NB4 (cell line): ENCODE data around the gene LAMTOR5.

Experiments
- POLR2A ChIP-seq: IDR thresholded peaks from 2 replicates; pipeline ENCODE4 v1.6.1; 2011; ENCODE audit warnings: mild to moderate bottlenecking; ENCODE audit not compliant: insufficient read length; ENCODE audit errors: extremely low read depth
- TF ChIP-seq, protein P1 (sequence below): IDR thresholded peaks from one replicate; pipeline ENCODE4 v1.5.1; 2012; ENCODE audit warnings: low read depth, low read length

- TF ChIP-seq, protein P1, sequence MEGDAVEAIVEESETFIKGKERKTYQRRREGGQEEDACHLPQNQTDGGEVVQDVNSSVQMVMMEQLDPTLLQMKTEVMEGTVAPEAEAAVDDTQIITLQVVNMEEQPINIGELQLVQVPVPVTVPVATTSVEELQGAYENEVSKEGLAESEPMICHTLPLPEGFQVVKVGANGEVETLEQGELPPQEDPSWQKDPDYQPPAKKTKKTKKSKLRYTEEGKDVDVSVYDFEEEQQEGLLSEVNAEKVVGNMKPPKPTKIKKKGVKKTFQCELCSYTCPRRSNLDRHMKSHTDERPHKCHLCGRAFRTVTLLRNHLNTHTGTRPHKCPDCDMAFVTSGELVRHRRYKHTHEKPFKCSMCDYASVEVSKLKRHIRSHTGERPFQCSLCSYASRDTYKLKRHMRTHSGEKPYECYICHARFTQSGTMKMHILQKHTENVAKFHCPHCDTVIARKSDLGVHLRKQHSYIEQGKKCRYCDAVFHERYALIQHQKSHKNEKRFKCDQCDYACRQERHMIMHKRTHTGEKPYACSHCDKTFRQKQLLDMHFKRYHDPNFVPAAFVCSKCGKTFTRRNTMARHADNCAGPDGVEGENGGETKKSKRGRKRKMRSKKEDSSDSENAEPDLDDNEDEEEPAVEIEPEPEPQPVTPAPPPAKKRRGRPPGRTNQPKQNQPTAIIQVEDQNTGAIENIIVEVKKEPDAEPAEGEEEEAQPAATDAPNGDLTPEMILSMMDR: no peak
- no peak for TF ChIP-seq POLR2A
These were observed 49.7 kb upstream of the LAMTOR5 start for GRCh38 chr1:110457206-110457605.
